Hepatocyte (in vitro differentiated cells): ENCODE results near the gene GLRX. TPM values are rescaled to one million over a fixed set of nuclear protein-coding genes. Genes with fewer than 3 reads are reported as not detected.

Source experiments
- DNase-seq: peaks from one replicate; pipeline ENCODE4 v3.0.0-alpha.2; 2016; ENCODE audit warnings: low spot score
- H2AFZ ChIP-seq: fragments of 200-600 bp; sonication (generic); 2 replicates; pipeline ENCODE4 v1.6.0; 2016; ENCODE audit warnings: antibody characterized with exemption, mild to moderate bottlenecking
- H3K27ac ChIP-seq: fragments of 200-600 bp; sonication (generic); 2 replicates; pipeline ENCODE4 v1.5.1; 2016; ENCODE audit warnings: mild to moderate bottlenecking
- H3K27me3 ChIP-seq: fragments of 200-600 bp; sonication (generic); 2 replicates; pipeline ENCODE4 v1.6.1; 2016
- H3K36me3 ChIP-seq: fragments of 200-600 bp; sonication (generic); replicated peaks from 2 replicates; pipeline ENCODE4 v1.5.1; 2016; ENCODE audit warnings: low read depth; ENCODE audit not compliant: insufficient read depth
- H3K4me1 ChIP-seq: fragments of 200-600 bp; sonication (generic); 2 replicates; pipeline ENCODE4 v1.5.1; 2016; ENCODE audit warnings: mild to moderate bottlenecking, moderate library complexity; ENCODE audit not compliant: insufficient read depth
- H3K4me2 ChIP-seq: fragments of 200-600 bp; sonication (generic); 2 replicates; pipeline ENCODE4 v1.6.0; 2016
- H3K4me3 ChIP-seq: fragments of 200-600 bp; sonication (generic); 2 replicates; pipeline ENCODE4 v1.5.1; 2016; ENCODE audit warnings: mild to moderate bottlenecking
- H3K79me2 ChIP-seq: fragments of 200-600 bp; sonication (generic); 2 replicates; pipeline ENCODE4 v1.6.0; 2017; ENCODE audit warnings: mild to moderate bottlenecking
- H3K9me2 ChIP-seq: fragments of 200-600 bp; sonication (generic); replicated peaks from 2 replicates; pipeline ENCODE4 v1.6.0; 2017; ENCODE audit warnings: mild to moderate bottlenecking; ENCODE audit not compliant: insufficient read depth
- H3K9me3 ChIP-seq: fragments of 200-600 bp; sonication (generic); 2 replicates; pipeline ENCODE4 v1.5.1; 2016; ENCODE audit warnings: low read depth, mild to moderate bottlenecking
- H4K20me1 ChIP-seq: fragments of 200-600 bp; sonication (generic); 2 replicates; pipeline ENCODE4 v1.6.0; 2016; ENCODE audit warnings: mild to moderate bottlenecking; ENCODE audit not compliant: insufficient read depth, poor library complexity, severe bottlenecking
- EZH2 ChIP-seq: fragments of 200-600 bp; sonication (generic); IDR thresholded peaks from 2 replicates; pipeline ENCODE4 v1.6.1; 2016; ENCODE audit warnings: antibody characterized with exemption, mild to moderate bottlenecking, borderline replicate concordance
- EZH2phosphoT487 ChIP-seq: fragments of 200-600 bp; sonication (generic); IDR thresholded peaks from one replicate; pipeline ENCODE4 v1.6.1; 2018; ENCODE audit warnings: antibody characterized with exemption, mild to moderate bottlenecking, low read depth, moderate library complexity; ENCODE audit not compliant: unreplicated experiment, severe bottlenecking
- WGBS: methylation state at CpG from one replicate; pipeline ENCODE4 v1.1.6; 2016; ENCODE audit warnings: low lambda C conversion rate; ENCODE audit errors: missing lambda C conversion rate; 5-methylcytosine and 5-hydroxymethylcytosine counted together
- polyA plus RNA-seq: library from polyadenylated mRNA; unstranded; fragments of >200 nt; fragmentation: Nextera tagmentation; extraction: Ambion mirVana; gene quantifications from 2 replicates; pipeline ENCODE4 v1.2.1, GENCODE V29; 2016
- total RNA-seq: library from RNA; depleted of rRNA; stranded (reverse); fragments of >200 nt; gene quantifications from 2 replicates; pipeline ENCODE4 v1.2.3, GENCODE V29; 2014
- TF ChIP-seq, protein P1 (sequence below): fragments of 200-600 bp; sonication (generic); IDR thresholded peaks from 2 replicates; pipeline ENCODE4 v1.5.1; 2016; ENCODE audit warnings: antibody characterized with exemption, mild to moderate bottlenecking; ENCODE audit not compliant: poor library complexity

The GLRX gene
- total and polyA plus RNA-seq, 2 experiments from 2014 or later: 79.1 to 101 TPM

- H3K4me3 ChIP-seq: no peak overlapping the region
- H3K4me1 ChIP-seq: peaks cover 37% of the 10 kb centered on the region
These were observed 752 bp upstream of the GLRX start for GRCh38 chr5:95823218-95823737.

GRCh38 chr5:95822043-95822541 is 434 bp downstream of the GLRX start:
- peak; percentile 73 for DNase-seq
- Histone ChIP-seq H3K4me3 (peak overlapping the region; percentile 75), H3K4me2 (peak overlapping the region; percentile 89), H3K79me2 (peaks cover 47% of the 10 kb centered on the region), H3K9me2 (no peaks in the 10 kb centered on the region), H3K27ac (peak overlapping the region; percentile 95), H3K9me3 (no peaks in the 10 kb centered on the region), H3K4me1 (peaks cover 40% of the 10 kb centered on the region), H3K27me3 (no peaks in the 10 kb centered on the region), H4K20me1 (peaks cover 4% of the 10 kb centered on the region), H3K36me3 (no peaks in the 10 kb centered on the region), H2AFZ (peak overlapping the region; percentile 61)
- WGBS: 1% methylated on average over 19 of the region's 19 CpGs
- TF ChIP-seq, protein P1, sequence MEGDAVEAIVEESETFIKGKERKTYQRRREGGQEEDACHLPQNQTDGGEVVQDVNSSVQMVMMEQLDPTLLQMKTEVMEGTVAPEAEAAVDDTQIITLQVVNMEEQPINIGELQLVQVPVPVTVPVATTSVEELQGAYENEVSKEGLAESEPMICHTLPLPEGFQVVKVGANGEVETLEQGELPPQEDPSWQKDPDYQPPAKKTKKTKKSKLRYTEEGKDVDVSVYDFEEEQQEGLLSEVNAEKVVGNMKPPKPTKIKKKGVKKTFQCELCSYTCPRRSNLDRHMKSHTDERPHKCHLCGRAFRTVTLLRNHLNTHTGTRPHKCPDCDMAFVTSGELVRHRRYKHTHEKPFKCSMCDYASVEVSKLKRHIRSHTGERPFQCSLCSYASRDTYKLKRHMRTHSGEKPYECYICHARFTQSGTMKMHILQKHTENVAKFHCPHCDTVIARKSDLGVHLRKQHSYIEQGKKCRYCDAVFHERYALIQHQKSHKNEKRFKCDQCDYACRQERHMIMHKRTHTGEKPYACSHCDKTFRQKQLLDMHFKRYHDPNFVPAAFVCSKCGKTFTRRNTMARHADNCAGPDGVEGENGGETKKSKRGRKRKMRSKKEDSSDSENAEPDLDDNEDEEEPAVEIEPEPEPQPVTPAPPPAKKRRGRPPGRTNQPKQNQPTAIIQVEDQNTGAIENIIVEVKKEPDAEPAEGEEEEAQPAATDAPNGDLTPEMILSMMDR: no peak
- TF ChIP-seq EZH2: no peak

More at GRCh38 chr5:95823218-95823737, 752 bp upstream of the GLRX start:
- H3K4me2 ChIP-seq: peak overlapping the region; percentile 89
- H4K20me1 ChIP-seq: peaks cover 4% of the 10 kb centered on the region
- WGBS: 55% methylated on average over 7 of the region's 7 CpGs
- TF ChIP-seq, protein P1: no peak
- TF ChIP-seq EZH2phosphoT487 (no peak), EZH2 (no peak)
- no peaks in the 10 kb centered on the region for H3K9me3 ChIP-seq
- H3K79me2 ChIP-seq: peaks cover 35% of the 10 kb centered on the region
- peak overlapping the region; percentile 95 for H3K27ac ChIP-seq
- no peaks in the 10 kb centered on the region for H3K36me3 ChIP-seq
- no peaks in the 10 kb centered on the region for H3K27me3 ChIP-seq
- no peaks in the 10 kb centered on the region for H3K9me2 ChIP-seq
- no peak for DNase-seq
- peak overlapping the region; percentile 5 for H2AFZ ChIP-seq

DNA sequence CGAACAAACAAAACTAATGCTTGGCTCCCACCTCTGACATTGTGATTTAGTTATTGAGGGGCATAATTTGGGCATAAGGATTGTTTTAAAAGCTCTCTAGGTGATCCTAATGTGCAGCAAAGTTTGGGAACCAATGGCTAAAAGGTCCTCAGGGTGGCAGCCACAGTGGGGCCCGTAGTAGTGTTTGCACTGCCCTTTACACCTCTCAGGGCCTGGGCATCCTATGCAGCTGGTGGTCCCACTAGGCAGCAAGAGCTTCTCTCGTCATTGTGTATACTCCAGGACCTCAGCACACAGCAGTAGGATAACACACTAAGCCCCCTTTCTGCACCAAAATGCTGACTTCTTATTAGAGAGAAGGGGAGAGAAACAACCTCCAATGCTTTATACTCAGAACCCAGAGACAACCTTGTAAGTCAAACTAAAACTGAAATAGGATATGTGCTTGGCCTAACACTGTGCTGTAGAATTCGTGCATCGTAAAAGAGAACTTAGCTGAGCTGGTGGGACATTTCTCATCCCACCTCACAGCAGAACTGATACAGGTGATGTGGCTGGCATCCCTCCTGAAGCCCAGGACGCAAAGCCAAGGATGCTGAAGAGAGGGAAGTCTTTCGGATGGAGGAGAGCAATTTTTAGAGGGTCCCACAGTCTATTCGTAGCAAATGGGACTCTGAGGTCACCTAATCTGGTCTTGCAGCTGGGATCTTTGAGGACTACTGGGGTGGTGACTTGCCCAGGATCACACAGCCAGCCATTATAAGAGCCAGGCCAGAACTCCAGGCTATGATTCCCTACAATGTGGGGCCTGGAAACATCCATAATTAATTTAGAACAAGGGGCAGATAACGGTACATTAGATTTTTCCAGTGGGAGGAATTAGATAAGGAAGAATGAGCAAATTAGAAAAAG is 1.2 kb downstream of the GLRX start:
- no peak overlapping the region for H2AFZ ChIP-seq
- H3K4me3 ChIP-seq: peak overlapping the region; percentile 75
- TF ChIP-seq, protein P1: no peak
- TF ChIP-seq EZH2 (no peak), EZH2phosphoT487 (no peak)
- H3K4me1 ChIP-seq: peaks cover 43% of the 10 kb centered on the region
- H4K20me1 ChIP-seq: peaks cover 4% of the 10 kb centered on the region
- H3K4me2 ChIP-seq: peak overlapping the region; percentile 89
- peak overlapping the region; percentile 95 for H3K27ac ChIP-seq
- 57% methylated on average over 9 of the region's 9 CpGs for WGBS
- H3K27me3 ChIP-seq: no peaks in the 10 kb centered on the region
- H3K36me3 ChIP-seq: no peaks in the 10 kb centered on the region
- H3K9me2 ChIP-seq: no peaks in the 10 kb centered on the region
- DNase-seq: no peak
- peaks cover 53% of the 10 kb centered on the region for H3K79me2 ChIP-seq
- H3K9me3 ChIP-seq: no peaks in the 10 kb centered on the region
